Panc1 (cell line): Measurements from ENCODE around the gene NFE2L3.

ENCODE experiments used
- POLR2AphosphoS5 ChIP-seq: IDR thresholded peaks from 2 replicates; pipeline ENCODE4 v1.6.1; 2012; ENCODE audit warnings: mild to moderate bottlenecking, low read depth, low read length, moderate library complexity
- SIN3A ChIP-seq: IDR thresholded peaks from 2 replicates; pipeline ENCODE4 v1.6.1; 2012; ENCODE audit warnings: low read depth, mild to moderate bottlenecking, low read length, moderate library complexity, borderline replicate concordance; ENCODE audit not compliant: insufficient read depth
- TCF7L2 ChIP-seq: IDR thresholded peaks from 2 replicates; pipeline ENCODE4 v1.6.1; 2011; ENCODE audit warnings: mild to moderate bottlenecking, low read depth, low read length, inconsistent platforms
- TF ChIP-seq, protein P1 (sequence below): fragments of 450-650 bp; IDR thresholded peaks from 2 replicates; pipeline ENCODE4 v1.5.1; 2017; ENCODE audit warnings: mild to moderate bottlenecking
- TF ChIP-seq, protein P2 (sequence below), 2 experiments: IDR thresholded peaks; 2 replicates each; pipeline ENCODE4 v1.6.1; 2011 to 2012; ENCODE audit warnings: low read depth in 2 of 2, control low read depth in 1 of 2, low read length in 1 of 2, mild to moderate bottlenecking in 1 of 2, moderate library complexity in 1 of 2; ENCODE audit not compliant: insufficient read depth in 1 of 2

DNA sequence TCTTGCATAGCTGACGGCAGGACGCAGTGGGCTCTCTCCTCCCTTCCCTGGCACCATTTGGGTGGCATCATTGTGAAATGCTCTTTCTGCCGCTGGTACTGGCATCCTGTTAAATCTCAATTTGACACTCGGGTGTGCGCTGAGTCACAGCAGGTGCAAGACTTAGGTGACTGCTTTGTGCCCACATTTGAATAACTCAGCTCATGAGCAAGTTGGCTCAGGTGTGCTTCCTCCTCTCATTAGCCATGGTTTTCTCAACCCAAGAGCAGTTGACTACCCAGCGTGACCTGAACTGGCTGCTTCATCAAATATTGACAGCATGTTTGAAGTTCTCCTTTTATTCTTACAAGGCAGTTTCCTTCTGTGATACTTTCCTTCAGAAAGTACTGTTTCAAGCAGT, 24.6 kb upstream of the NFE2L3 start:
- TF ChIP-seq, protein P1, sequence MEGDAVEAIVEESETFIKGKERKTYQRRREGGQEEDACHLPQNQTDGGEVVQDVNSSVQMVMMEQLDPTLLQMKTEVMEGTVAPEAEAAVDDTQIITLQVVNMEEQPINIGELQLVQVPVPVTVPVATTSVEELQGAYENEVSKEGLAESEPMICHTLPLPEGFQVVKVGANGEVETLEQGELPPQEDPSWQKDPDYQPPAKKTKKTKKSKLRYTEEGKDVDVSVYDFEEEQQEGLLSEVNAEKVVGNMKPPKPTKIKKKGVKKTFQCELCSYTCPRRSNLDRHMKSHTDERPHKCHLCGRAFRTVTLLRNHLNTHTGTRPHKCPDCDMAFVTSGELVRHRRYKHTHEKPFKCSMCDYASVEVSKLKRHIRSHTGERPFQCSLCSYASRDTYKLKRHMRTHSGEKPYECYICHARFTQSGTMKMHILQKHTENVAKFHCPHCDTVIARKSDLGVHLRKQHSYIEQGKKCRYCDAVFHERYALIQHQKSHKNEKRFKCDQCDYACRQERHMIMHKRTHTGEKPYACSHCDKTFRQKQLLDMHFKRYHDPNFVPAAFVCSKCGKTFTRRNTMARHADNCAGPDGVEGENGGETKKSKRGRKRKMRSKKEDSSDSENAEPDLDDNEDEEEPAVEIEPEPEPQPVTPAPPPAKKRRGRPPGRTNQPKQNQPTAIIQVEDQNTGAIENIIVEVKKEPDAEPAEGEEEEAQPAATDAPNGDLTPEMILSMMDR = no peak
- TF ChIP-seq TCF7L2 = no peak
- TF ChIP-seq, protein P2, sequence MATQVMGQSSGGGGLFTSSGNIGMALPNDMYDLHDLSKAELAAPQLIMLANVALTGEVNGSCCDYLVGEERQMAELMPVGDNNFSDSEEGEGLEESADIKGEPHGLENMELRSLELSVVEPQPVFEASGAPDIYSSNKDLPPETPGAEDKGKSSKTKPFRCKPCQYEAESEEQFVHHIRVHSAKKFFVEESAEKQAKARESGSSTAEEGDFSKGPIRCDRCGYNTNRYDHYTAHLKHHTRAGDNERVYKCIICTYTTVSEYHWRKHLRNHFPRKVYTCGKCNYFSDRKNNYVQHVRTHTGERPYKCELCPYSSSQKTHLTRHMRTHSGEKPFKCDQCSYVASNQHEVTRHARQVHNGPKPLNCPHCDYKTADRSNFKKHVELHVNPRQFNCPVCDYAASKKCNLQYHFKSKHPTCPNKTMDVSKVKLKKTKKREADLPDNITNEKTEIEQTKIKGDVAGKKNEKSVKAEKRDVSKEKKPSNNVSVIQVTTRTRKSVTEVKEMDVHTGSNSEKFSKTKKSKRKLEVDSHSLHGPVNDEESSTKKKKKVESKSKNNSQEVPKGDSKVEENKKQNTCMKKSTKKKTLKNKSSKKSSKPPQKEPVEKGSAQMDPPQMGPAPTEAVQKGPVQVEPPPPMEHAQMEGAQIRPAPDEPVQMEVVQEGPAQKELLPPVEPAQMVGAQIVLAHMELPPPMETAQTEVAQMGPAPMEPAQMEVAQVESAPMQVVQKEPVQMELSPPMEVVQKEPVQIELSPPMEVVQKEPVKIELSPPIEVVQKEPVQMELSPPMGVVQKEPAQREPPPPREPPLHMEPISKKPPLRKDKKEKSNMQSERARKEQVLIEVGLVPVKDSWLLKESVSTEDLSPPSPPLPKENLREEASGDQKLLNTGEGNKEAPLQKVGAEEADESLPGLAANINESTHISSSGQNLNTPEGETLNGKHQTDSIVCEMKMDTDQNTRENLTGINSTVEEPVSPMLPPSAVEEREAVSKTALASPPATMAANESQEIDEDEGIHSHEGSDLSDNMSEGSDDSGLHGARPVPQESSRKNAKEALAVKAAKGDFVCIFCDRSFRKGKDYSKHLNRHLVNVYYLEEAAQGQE (IDR thresholded peaks at IDR 0.05; ENCODE audit: insufficient read depth in 1 of 2, low read depth in 2 of 2, low read length in 1 of 2) = no peak
- TF ChIP-seq SIN3A = no peak
- no peak for TF ChIP-seq POLR2AphosphoS5
